Measurements from ENCODE around the gene OSBPL6.
"Not testable (repeated sequence)": the region's sequence is repeated elsewhere in the genome, so short reads cannot be mapped to it uniquely, and the experiment has no call there.

Gene OSBPL6

DNA sequence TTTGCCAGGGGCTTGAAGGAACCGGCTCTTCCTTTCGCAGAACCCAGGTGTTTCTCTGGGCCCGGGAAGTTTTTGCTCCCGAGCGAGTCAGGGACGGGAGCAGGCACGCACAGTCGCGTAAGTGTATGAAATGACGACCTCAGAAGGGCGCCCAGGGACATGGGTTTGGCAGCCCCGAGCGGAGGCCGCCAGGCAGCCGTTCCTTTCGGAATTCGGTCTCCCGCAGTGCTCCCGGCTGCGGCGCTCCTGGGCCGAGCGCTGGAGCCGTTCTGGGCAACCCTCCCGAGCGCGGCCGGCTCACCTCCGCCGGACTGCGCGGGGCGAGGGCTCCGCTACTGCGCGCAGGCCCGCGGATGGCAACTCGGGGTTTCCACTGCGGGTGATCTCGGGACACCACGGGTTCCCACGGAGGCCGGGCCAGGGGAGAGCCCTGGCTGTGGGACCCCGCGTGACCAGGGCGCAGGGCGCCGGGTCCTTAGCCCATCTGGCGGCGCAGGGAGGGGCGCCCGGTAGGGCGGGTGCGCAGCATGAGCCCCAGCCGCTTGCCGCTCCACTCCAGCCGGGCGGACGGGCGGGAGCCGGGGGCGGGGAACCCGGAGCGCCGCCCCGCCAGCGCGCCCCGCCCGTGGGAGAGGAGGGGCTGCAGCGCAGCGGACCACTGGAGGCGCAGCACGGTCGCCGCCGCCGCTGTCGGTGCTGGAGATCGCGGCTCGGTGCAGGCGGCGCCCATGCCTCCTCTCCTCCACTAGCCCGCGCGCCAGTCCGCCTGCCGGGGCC, at the start of gene OSBPL6:
Gene OSBPL6, plus strand, starts transcription at position 690 of the 777 bp plus-strand sequence. CDS start 111,673 bp downstream, outside the sequence.
- peak; percentile 54 for DNase-seq

DNA sequence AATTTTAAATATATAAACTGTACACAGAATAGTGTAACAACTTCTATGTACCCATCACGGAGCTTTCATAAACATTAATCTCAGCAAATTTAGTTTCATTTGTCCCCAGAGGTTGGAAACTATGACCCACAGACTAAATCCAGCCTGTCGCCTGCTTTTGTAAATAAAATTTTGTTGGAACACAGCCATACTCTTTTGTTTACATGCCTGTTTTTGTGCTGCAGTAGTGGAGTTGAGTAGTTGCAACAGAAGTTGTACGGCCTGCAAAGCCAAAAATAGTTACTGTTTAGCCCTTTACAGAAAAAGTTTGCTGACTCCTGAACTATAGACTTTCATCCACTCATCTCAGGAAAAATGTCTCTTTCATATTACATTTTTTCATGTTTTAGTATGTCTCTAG, 42.3 kb upstream of the OSBPL6 start:
- DNase-seq = no peak

DNA sequence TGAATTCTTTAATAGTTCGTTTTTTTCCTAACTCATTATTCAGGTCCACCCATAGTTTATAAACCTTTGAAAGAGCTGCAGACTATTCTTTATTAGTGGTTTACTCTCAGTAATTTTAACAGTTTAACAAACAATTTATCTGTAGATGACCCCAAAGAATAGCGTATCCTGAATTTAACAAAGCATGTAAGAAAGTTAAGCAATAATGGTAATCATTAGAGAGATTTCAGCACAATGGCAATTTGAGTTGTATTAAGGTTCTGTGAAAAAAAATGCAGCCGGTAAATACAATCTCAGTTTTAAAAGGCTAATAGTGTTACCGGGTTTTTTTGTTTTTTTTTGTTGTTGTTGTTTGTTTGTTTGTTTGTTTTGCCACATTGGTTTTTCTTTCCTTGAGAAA, 41.8 kb upstream of the OSBPL6 start:
- DNase-seq = no peak

DNA sequence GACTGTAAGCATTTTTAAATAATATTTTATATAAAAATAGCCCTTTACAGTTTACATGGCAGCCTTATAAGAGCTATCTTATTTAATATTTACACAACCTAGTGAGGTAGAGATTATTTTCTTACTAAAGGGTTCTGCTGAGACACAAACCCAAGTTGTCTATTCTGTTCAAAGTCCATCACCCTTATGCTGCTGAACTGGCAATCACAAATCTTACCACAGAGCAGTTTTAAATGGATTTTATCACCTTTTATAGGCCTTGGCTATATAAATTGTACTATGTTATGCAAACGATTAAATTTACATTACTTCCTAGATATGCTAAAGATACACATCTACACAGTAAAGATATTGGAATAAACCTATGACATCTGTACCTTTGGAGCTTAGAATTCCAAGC, 41.3 kb upstream of the OSBPL6 start:
- no peak for DNase-seq

DNA sequence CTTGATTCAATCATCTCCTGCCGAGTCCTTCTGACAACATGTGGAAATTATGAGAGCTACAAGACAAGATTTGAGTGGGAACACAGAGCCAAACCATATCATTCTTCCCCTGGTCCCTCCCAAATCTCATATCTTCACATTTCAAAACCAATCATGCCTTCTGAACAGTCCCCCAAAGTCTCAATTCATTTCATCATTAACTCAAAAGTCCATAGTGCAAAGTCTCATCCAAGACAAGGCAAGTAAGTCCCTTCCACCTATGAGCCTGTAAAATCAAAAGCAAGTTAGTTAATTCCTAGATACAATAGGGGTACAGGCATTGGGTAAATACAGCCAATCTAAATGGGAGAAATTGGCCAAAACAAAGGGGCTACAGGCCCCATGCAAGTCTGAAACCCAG, 40.4 kb upstream of the OSBPL6 start:
- DNase-seq = not testable (repeated sequence)

DNA sequence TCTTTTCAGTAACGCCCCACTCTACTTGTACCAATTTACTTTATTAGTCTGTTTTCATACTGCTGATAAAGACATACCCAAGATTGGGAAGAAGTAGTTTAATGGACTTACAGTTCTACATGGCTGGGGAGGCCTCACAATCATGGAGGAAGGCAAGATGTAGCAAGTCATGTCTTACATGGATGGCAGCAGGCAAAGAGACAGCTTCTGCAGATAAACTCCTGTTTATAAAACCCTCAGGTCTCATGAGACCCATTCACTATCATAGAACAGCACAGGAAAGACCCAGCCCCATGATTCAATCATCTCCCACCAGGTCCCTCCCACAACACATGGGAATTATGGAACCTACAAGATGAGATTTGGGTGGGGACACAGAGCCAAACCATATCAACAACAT, 38.8 kb upstream of the OSBPL6 start:
- DNase-seq = no peak

DNA sequence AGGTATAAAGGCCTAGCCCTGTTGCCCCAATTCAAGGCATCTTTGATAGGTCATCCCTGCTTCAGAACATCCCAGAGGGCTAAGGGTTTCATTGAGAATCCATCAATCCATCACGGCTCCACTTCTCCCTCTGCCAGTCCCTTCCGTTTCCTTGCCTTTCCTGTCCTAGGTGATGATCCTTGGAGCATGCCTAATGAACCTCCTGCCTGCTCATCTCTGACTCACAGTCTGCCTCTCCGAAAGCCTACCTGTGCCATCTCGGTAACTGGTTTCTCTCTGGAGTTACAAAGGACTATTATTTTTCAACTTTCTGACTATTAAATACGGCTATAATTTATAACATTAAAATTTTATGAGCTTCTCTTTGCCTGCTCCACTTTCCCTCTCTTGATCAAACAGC, 36.7 kb upstream of the OSBPL6 start:
- no peak for DNase-seq

DNA sequence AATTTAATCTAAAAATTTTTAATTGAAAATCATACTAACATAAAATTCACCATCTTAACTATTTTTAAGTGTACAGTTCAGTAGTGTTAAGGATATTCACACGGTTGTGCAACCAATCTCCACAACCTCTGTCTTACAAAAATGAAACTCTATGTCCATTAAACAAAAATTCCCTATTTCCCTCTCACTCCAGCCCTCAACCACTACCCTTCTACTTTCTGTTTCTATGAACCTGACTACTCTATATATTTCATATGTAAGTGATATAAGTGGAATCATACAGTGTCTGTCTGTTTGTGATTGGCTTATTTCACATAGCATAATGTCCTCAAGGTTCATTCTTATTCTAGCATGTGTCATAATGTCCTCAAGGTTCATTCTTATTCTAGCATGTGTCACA, 34.3 kb upstream of the OSBPL6 start:
- peak; percentile 72 for DNase-seq

DNA sequence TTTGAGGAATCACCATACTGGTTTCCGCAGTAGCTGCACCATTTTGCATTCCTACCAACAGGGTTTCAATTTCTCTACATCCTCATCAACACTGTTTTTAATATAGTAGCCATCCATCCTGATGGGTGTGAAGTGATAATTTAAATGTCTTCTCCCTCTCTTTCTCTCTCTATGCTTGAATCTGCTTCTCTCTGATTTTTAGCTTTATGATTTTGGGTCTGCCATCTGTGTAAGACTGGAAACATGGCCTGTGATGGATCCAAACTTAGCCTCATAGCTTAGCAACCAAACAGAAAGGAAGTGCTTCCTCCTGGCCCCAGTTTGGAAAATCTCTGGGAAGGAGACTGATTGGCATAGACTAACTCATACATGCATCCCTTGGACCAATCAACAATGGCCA, 33.7 kb upstream of the OSBPL6 start:
- DNase-seq = no peak

DNA sequence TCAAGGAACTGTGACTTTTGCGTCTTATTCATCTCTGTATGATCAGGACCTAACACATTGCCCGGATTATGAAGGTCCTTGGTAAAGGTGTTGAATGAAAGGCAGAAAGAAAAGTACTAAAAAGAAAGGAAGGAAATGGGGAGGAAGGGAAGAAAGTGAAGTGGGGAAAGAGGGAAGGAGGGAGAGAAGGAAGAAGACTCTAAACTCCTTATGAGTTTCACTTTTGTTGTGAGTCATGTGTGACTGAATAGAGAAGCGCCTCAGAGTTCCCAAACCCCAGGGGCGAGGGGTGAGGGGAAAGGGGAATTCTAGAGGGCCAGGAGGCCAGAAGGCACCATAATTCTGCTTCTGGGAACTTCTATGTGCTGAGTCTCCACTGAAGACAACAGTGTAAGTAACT, 30.9 kb upstream of the OSBPL6 start:
- DNase-seq = peak; percentile 64

DNA sequence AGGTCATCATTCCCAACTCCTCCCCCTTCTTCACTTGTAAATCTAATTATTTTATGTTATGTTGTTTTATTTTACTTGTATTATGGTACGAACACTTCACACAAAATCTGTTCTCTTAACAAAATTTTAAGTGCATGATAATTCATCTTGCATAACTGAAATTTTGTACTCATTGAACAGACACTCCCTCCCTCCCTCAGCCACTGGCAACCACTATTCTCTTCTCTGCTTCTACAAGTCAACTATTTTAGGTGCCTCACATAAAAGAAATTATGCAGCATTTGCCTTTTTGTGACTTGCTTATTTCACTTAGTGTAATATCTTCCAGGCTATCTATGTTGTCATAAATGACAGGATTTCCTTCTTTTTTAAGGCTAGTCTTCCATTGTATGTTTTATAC, 30.4 kb upstream of the OSBPL6 start:
- DNase-seq = no peak

DNA sequence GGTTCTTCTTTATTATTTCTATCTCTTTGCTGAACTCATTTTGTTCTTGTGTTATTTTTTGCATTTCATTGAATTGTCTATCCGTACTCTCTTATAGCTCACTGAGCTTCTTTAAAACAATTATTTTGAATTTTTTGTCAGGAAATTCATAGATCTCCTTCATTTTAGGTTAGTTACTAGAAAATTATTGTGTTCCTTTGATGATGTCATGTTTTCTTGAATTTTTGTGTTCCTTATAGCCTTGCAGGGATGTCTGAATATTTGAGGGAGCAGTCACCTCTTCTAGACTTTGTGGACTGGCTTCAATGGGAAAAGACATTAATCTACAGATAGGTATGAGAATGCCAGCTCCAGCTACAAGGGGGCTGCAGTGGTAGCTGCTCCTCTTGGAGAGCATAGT, 20.7 kb upstream of the OSBPL6 start:
- DNase-seq = no peak

DNA sequence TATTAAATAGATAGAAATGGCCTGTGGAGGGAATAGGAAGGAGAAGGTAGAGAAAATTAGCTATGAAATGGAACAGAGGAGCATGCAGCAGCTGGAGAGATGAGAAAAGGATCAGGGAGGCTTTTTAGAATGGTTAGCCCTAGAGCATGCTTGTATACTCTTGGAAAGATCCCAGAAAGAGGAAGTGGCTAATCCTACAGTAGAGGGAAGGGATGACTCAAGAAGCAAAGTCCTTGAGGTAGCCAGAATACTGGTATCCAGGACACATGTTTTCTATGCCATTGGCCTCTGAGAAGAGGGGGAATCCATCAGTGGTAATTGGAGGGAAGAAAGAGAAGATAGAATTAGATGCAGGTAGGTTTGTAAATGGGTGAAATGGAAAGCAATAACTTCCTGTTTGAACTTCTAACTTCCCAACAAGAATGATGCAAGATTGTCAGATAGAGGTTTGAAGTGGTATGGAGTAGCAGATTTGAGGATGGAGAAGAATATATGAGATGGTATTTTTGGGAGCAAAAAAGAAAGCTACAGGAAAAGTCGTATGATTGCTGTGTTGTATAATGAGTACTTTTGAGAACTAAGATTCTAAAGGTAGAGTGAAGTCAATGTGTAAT, 17.1 kb upstream of the OSBPL6 start:
- DNase-seq = peak; percentile 44

DNA sequence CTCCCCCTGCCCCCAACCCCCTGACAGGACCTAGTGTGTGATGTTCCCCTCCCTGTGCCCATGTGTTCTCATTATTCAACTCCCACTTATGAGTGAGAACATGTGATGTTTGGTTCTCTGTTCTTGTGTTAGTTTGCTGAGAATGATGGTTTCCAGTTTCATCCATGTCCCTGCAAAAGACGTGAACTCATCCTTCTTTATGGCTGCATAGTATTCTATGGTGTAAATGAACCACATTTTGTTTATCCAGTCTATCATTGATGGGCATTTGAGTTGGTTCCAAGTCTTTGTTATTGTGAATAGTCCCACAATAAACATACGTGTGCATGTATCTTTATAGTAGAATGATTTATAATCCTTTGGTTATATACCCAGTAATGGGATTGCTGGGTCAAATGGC, 13.7 kb upstream of the OSBPL6 start:
- DNase-seq = not testable (repeated sequence)

DNA sequence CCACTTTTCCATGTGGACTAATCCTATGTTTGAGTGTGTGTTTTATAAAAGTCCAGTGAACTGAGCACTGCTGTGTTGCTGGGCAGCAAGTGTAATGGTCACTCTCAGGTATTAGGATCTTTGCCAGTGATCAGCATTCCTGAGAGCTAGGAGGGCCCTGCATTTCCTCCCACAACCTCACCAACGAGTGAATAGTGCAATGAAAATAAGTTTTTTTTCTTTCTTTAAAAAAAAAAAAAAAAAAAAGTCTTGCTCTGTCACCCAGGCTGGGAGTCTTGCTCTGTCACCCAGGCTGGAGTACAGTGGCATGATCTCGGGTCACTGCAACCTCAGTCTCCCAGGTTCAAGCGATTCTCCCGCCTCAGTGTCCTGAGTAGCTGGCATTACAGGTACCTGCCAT, 6.5 kb upstream of the OSBPL6 start:
- DNase-seq = no peak

DNA sequence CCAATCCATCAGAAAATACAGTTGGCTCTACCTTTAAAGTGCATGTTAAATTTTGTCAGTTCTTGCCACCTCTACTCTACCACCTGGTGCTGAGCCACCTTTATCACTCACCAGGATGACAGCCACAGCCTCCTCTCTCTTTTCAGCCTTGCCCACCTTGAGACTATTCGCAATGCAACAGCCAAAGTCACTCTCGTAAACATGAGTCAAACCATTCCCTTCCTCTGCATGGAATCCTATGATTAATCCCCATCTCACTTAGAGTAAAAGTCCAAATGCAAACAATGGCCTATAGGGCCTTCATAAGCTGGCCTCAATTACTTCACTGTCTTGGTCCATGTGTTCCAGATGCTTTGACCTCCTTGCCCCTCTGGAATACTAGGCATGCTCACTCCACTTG, 5.8 kb upstream of the OSBPL6 start:
- no peak for DNase-seq

DNA sequence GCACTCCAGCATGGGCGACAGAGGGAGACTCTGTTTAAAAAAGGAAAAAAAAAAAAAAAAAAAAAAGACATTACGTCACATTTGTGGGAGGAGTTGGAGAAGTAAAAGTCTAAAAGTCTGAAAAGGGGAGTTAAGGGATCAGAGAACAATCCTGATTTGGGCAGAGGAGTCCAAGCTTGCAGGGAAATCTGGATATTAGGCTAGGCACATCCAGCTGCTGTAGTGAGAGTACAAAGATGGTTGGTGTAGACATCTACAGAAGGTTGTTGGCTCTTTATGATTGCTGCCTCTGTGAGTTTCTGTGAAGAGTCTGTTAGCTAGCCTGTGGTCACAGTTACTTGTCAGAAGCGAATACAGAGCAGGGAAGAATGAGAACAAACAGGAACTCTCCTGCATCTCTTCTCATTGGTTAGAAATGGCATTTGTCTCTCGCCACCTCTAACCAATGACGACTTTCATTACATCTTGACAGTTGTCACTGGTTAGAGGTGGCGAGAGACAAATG, 3.3 kb upstream of the OSBPL6 start:
- DNase-seq = peak; percentile 29

DNA sequence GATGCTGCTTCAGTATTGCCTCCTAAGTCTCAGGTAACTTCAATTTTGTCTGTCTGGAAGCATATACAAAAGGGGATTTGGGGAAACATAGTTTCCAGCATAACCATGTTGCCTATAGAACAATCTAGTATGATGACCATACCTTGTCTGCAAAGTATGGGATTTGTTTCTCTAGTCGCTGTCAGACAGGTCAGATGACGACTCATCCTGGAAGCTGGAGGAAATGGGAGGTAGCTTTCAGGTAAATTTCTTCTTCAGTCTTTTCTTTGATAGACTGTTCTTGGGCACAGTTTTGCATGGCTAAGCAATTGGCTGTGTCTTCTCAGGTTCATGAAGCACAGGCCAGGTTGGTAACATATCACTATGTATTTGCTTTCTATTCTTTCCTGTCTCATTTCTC, 2.8 kb upstream of the OSBPL6 start:
- no peak for DNase-seq

DNA sequence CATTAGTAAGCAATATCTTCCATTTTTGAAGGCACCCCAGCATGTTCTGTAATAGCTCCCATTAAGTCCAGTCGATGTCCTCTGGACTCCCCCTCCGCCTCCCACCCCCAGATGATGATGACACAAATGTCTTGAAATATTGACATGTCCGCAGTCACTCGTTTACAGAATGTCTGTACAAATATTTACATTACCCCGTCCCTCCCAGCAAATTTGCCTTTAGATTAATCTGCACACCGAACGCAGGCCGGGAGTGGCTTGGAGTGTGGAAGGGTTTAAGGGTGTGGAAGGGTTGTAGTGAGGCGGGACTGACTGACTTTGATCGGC, 853 bp upstream of the OSBPL6 start:
- DNase-seq = no peak

DNA sequence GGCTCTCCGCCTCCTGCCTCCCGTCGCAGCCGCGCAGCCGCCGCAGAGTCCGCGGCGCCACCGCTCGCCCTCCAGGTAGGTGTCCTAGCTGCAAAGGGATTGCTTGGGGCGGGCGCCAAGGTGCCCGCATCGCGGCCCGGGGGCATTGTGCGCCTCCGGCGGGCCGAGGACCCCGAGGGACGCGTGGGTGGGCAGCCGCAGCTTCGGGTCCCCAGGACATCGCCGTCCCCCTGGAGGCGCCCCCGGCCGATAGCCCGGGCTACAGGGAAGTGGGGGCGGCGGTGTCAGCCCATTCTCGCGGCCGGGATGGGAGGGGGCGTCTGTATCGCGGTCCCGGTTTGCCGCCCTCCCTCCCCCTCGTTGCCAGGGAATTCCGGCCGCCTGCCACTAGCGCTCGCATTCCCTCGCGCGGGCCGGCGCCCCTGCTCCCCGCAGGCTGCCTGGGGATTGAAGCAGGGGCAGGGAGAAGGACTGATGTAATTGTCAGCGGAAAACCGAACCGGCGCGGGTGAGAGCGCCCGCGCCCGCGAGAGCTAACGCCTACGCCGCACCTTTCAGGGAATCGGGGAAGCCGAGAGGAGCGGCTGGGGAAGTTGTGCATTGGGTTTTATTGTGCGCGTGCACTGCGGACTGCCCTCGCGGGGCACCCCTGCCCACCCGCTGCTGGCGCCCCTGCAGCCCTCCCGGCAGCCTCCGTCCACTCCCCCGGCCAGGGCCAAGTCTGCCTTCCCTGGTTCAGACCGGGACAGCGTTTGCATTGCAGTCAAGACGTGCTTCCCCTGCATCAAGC, 483 bp downstream of the OSBPL6 start:
- peak; percentile 11 for DNase-seq

DNA sequence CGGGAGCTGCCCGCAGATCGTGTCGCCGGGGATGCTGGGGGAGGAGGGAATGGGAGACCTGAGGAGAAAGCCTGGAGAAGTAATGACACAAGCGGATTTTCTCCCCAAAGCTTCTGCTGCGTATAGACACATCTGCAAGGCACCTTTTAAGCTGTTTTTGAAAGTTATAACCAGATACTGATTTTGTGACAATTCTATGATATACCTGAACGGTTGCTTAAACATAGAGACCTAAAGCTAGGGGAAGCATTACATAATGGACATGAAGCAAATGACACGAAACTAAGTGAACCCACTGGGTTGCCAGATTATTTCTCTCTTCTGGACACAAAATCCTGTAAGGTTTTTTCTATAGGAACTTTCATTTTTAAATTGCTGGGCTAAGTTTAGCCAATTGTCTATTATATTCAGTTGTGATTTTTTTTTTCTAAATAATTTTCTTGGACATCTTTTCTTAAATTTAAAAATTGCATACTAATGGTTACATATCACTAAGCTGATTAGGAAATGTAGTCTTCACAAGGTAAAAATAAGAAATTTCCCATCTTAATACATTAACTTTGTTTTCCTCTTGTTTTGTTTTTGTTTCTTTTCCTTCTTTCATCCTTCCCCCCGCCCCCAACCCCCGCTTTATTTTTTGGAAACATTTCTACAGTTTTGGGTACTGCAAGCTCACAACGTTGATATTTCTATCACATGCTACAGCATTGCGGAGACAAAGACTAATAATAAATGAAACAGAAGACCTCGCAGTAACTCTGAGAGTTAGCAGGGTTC, 1.3 kb downstream of the OSBPL6 start:
- no peak for DNase-seq

DNA sequence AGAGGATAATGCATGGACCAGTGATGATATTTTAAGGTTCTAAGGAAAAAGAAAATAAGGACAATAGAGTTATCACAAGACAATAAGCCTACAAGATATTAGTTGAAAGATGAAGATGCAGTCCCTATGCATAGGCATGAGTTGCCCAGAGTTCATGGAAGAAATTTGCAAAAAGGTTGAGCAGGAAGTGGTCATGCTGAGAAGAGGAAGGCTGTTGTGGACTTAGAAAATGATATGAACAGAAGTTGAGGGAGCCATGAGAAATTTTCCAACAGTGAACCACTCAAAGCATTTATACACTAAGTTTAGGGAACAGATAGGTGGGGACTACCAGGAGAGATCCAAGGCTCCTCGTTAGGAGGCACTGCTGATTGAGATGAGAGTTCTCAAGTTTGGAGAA, 3.5 kb downstream of the OSBPL6 start:
- DNase-seq = no peak

DNA sequence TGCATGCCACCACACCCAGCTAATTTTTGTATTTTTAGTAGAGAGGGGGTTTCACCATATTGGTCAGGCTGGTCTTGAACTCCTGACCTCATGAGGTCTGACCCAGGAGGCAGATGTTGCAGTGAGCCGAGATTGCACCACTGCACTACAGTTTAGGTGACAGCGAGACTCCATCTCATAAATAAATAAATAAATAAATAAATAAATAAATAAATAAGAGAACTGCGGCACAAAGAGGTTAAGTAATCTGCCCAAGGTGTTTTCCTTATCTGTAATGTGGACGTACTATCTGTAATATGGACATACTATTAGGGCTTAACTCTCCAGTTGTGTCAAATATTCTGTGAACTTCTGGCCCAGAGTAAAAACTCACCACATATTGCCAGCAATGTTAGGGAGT, 4.1 kb downstream of the OSBPL6 start:
- not testable (repeated sequence) for DNase-seq

All from inflammatory macrophage treated with lipopolysaccharide for 4 hours (primary cell).